BJ (cell line): ENCODE results near the gene DIS3L2. TPM values are rescaled to one million over a fixed set of nuclear protein-coding genes. Genes with fewer than 3 reads are reported as not detected.
"Not testable (repeated sequence)": the region's sequence is repeated elsewhere in the genome, so short reads cannot be mapped to it uniquely, and the experiment has no call there.

Source experiments
- CTCF ChIA-PET: fragments of 350-600 bp; formaldehyde crosslinking; extraction: SDS; loops from one replicate; lab custom pipeline; 2021; ENCODE audit warnings: antibody characterized with exemption, inconsistent platforms; lab: Yijun Ruan, JAX
- POLR2A ChIA-PET: fragments of 300-600 bp; sonication (Branson Sonifier 250); formaldehyde crosslinking; extraction: SDS; loops from one replicate; lab custom pipeline; 2021; ENCODE audit warnings: antibody characterized with exemption; lab: Charles Lee
- DNase-seq: peaks from one replicate; pipeline ENCODE4 v3.0.0-alpha.2; 2011; ENCODE audit warnings: low read depth
- H3K27me3 ChIP-seq: 2 replicates; pipeline ENCODE4 v1.6.0; 2011; ENCODE audit warnings: low read length; ENCODE audit not compliant: control insufficient read depth, insufficient read depth
- H3K36me3 ChIP-seq: 2 replicates; pipeline ENCODE4 v1.5.1; 2011; ENCODE audit warnings: low read length; ENCODE audit not compliant: control insufficient read depth, insufficient read depth
- H3K4me3 ChIP-seq: 2 replicates; pipeline ENCODE4 v1.5.1; 2011; ENCODE audit warnings: low read depth, mild to moderate bottlenecking, control low read depth, low read length
- polyA plus RNA-seq: library from polyadenylated mRNA; depleted of rRNA; stranded (reverse); fragments of >200 nt; gene quantifications from 2 replicates; pipeline ENCODE4 v1.2.3, GENCODE V29; 2011
- TF ChIP-seq, protein P1 (sequence below): IDR thresholded peaks from 2 replicates; pipeline ENCODE4 v1.5.1; 2011; ENCODE audit warnings: low read depth, mild to moderate bottlenecking, control low read depth, inconsistent platforms, low read length, moderate library complexity; ENCODE audit not compliant: insufficient read depth

DIS3L2 gene
- polyA plus RNA-seq, 1 experiment, result 12.4 TPM

DNA sequence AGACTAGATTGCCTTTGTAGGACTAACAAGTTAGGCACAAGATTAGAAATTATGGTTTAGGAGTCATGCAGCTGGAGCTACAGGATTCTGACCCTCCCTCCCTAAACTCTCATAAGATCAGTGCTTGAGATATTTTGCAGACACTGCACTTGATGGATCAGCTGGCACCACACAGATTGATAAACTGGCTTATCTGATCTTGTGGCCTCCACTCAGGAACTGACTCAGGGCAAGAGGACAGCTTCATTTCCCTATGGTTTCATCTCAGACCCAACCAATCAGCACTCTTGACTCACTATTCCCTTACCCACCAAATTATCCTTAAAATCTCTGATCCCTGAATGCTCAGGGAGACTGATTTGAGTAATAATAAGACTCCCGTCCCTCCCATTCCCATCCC is 152.3 kb downstream of the DIS3L2 start:
- no peak for DNase-seq
- ChIA-PET POLR2A (no interaction called here), CTCF (interaction anchor here (0.9 to 1.0 kb wide), 2 partner anchors 12 to 28 kb away, joined by 3 to 4 read pairs; no protein-coding TSS in a partner anchor)
- H3K4me3 ChIP-seq, result no peak overlapping the region
- TF ChIP-seq, protein P1, sequence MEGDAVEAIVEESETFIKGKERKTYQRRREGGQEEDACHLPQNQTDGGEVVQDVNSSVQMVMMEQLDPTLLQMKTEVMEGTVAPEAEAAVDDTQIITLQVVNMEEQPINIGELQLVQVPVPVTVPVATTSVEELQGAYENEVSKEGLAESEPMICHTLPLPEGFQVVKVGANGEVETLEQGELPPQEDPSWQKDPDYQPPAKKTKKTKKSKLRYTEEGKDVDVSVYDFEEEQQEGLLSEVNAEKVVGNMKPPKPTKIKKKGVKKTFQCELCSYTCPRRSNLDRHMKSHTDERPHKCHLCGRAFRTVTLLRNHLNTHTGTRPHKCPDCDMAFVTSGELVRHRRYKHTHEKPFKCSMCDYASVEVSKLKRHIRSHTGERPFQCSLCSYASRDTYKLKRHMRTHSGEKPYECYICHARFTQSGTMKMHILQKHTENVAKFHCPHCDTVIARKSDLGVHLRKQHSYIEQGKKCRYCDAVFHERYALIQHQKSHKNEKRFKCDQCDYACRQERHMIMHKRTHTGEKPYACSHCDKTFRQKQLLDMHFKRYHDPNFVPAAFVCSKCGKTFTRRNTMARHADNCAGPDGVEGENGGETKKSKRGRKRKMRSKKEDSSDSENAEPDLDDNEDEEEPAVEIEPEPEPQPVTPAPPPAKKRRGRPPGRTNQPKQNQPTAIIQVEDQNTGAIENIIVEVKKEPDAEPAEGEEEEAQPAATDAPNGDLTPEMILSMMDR, result no peak
- no peaks in the 10 kb centered on the region for H3K27me3 ChIP-seq
- no peaks in the 10 kb centered on the region for H3K36me3 ChIP-seq

- CTCF ChIA-PET, H3K4me3 ChIP-seq, DNase-seq, H3K36me3 ChIP-seq, POLR2A ChIA-PET, H3K27me3 ChIP-seq: not testable (repeated sequence)
Measured at GRCh38 chr2:232115728-232116361, 154.3 kb downstream of the DIS3L2 start.

DNA sequence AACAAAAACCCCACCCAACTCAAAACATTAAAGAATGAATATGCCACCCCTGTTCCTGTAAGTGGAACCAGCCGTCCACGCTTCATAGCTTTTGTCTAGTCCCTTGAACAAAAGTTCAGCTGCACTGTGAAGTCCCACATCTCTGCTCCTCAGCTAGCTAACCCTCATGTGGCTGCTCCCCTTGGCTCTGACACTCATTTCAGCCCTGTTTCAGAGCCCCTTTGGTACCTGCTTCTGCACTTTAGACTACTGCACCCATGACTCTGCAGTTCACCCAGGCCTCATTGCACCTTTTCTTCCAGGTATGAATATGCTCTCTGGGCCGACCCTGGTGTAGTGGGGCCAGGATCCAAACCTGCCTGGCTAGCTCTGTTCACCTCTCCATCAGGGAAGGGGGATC is 155.3 kb downstream of the DIS3L2 start:
- Histone ChIP-seq H3K36me3 (no peaks in the 10 kb centered on the region), H3K27me3 (no peaks in the 10 kb centered on the region), H3K4me3 (no peak overlapping the region)
- ChIA-PET POLR2A (no interaction called here), CTCF (no interaction called here)
- TF ChIP-seq, protein P1, result no peak
- DNase-seq, result no peak

DNA sequence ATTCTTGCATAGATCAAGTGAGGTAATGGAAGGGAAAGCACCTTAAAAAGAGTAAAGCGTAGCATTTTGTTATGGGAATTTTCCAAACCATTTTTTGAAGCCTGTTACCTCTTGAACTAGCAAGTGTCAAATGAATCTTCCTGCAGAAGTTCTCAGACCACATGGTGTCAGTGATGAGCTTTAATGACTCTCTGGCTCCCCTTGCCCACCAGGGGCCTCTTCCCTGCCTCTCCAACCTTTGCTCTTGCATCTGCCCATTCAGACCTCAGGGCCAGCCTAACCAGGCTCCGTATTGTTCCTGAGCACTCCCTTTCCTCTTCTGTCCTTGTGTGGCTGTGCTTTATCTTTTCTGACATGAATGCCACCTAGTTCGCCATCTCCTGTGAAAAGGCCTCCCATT is 155.9 kb downstream of the DIS3L2 start:
- H3K27me3 ChIP-seq, result no peaks in the 10 kb centered on the region
- CTCF ChIA-PET, result no interaction called here
- POLR2A ChIA-PET, result no interaction called here
- H3K36me3 ChIP-seq, result no peaks in the 10 kb centered on the region
- DNase-seq, result no peak
- TF ChIP-seq, protein P1, result no peak
- H3K4me3 ChIP-seq, result no peak overlapping the region

- Histone ChIP-seq H3K27me3 (no peaks in the 10 kb centered on the region), H3K4me3 (no peak overlapping the region), H3K36me3 (no peaks in the 10 kb centered on the region; the same call in 1 of the 2 replicates)
- CTCF ChIA-PET, result no interaction called here
- DNase-seq, result no peak
- POLR2A ChIA-PET, result no interaction called here
- TF ChIP-seq, protein P1, result no peak
Measured at GRCh38 chr2:232120911-232121310, 159.4 kb downstream of the DIS3L2 start.

DNA sequence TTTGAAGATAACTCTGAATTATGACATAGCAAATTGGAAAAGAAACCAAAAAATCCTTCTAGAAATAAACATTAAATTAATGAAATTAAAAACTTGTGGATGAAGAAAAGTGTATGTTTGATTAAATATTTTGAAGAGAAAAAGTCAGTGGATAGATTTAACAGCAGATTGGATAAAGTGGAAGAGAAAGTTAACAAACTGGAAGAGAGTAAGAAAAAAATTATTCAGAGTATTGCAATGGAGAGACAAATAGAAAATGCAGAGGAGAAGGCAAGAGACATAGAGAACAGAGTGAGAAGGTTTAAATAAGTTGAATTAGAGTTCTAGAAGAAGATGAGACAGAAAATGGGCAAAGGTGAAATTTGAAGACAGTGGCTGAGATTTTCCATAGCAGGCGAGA is 162.8 kb downstream of the DIS3L2 start:
- TF ChIP-seq, protein P1, result no peak

More for the DNA sequence above, 162.8 kb downstream of the DIS3L2 start:
- ChIA-PET POLR2A (no interaction called here), CTCF (no interaction called here)
- no peak for DNase-seq
- H3K4me3 ChIP-seq, result no peak overlapping the region
- no peaks in the 10 kb centered on the region for H3K27me3 ChIP-seq
- no peaks in the 10 kb centered on the region; the same call in 1 of the 2 replicates for H3K36me3 ChIP-seq
